HEK293 (cell line): ENCODE data around the gene SH3GL1.
A peak's percentile ranks its signal among the peaks of the same experiment; 100 is the strongest.

Source experiments
- AEBP2 ChIP-seq: fragments of 450-650 bp; formaldehyde crosslinking; IDR thresholded peaks from 2 replicates; pipeline ENCODE4 v1.5.1; 2016; ENCODE audit warnings: missing biosample characterization, missing genetic modification characterization, borderline replicate concordance
- KLF7 ChIP-seq: fragments of 450-650 bp; formaldehyde crosslinking; IDR thresholded peaks from 2 replicates; pipeline ENCODE4 v1.5.1; 2016; ENCODE audit warnings: missing biosample characterization, missing genetic modification characterization, borderline replicate concordance
- KLF8 ChIP-seq: fragments of 450-650 bp; formaldehyde crosslinking; IDR thresholded peaks from 2 replicates; pipeline ENCODE4 v1.5.1; 2016; ENCODE audit warnings: missing biosample characterization, missing genetic modification characterization
- MEIS1 ChIP-seq: sonication (generic); formaldehyde crosslinking; IDR thresholded peaks from 2 replicates; pipeline ENCODE4 v1.8.1; 2022; ENCODE audit warnings: missing genetic modification reagents, mild to moderate bottlenecking, borderline replicate concordance
- SETDB1 ChIP-seq: IDR thresholded peaks from one replicate; pipeline ENCODE4 v1.6.1; 2017; ENCODE audit warnings: mild to moderate bottlenecking, low read length, moderate library complexity, mixed read lengths; ENCODE audit not compliant: insufficient read length
- TCF7L2 ChIP-seq: IDR thresholded peaks from 2 replicates; pipeline ENCODE4 v1.6.1; 2011; ENCODE audit warnings: low read depth, mild to moderate bottlenecking, inconsistent platforms, low read length, moderate library complexity, borderline replicate concordance
- TRIM28 ChIP-seq: IDR thresholded peaks from 2 replicates; pipeline ENCODE4 v1.6.1; 2011; ENCODE audit warnings: low read length, control low read depth, borderline replicate concordance
- ZBTB11 ChIP-seq: fragments of 450-650 bp; formaldehyde crosslinking; conservative IDR thresholded peaks from 2 replicates; pipeline ENCODE4 v1.5.1; 2016; ENCODE audit warnings: low read depth, missing biosample characterization, missing genetic modification characterization
- ZBTB20 ChIP-seq: fragments of 450-650 bp; formaldehyde crosslinking; IDR thresholded peaks from 2 replicates; pipeline ENCODE4 v1.5.1; 2016; ENCODE audit warnings: missing biosample characterization, missing genetic modification characterization
- ZNF184 ChIP-seq: fragments of 450-650 bp; IDR thresholded peaks from 2 replicates; pipeline ENCODE4 v1.5.1; 2018; ENCODE audit warnings: missing biosample characterization, mild to moderate bottlenecking, missing genetic modification characterization
- ZNF2 ChIP-seq: fragments of 450-650 bp; formaldehyde crosslinking; IDR thresholded peaks from 2 replicates; pipeline ENCODE4 v1.5.1; 2016; ENCODE audit warnings: missing biosample characterization, missing genetic modification characterization
- ZNF221 ChIP-seq: fragments of 450-650 bp; formaldehyde crosslinking; IDR thresholded peaks from 2 replicates; pipeline ENCODE4 v1.5.1; 2017; ENCODE audit warnings: missing biosample characterization, missing genetic modification characterization, borderline replicate concordance
- ZNF24 ChIP-seq: fragments of 450-650 bp; formaldehyde crosslinking; IDR thresholded peaks from 2 replicates; pipeline ENCODE4 v1.5.1; 2016; ENCODE audit warnings: missing biosample characterization, missing genetic modification characterization
- ZNF266 ChIP-seq: fragments of 450-650 bp; formaldehyde crosslinking; IDR thresholded peaks from 2 replicates; pipeline ENCODE4 v1.5.1; 2016; ENCODE audit warnings: missing biosample characterization, missing genetic modification characterization, low read depth
- ZNF324 ChIP-seq: fragments of 450-650 bp; formaldehyde crosslinking; IDR thresholded peaks from 2 replicates; pipeline ENCODE4 v1.5.1; 2016; ENCODE audit warnings: missing biosample characterization, missing genetic modification characterization
- ZNF350 ChIP-seq: fragments of 450-650 bp; formaldehyde crosslinking; IDR thresholded peaks from 2 replicates; pipeline ENCODE4 v1.5.0; 2017; ENCODE audit warnings: missing biosample characterization, mild to moderate bottlenecking, missing genetic modification characterization
- ZNF501 ChIP-seq: fragments of 450-650 bp; formaldehyde crosslinking; IDR thresholded peaks from 2 replicates; pipeline ENCODE4 v1.5.1; 2016; ENCODE audit warnings: missing biosample characterization, missing genetic modification characterization
- ZNF610 ChIP-seq: fragments of 450-650 bp; formaldehyde crosslinking; IDR thresholded peaks from 2 replicates; pipeline ENCODE4 v1.5.1; 2016; ENCODE audit warnings: missing biosample characterization, missing genetic modification characterization, borderline replicate concordance
- ZNF624 ChIP-seq: fragments of 450-650 bp; formaldehyde crosslinking; IDR thresholded peaks from 2 replicates; pipeline ENCODE4 v1.5.1; 2017; ENCODE audit warnings: missing biosample characterization, missing genetic modification characterization
- ZNF707 ChIP-seq: fragments of 450-650 bp; formaldehyde crosslinking; IDR thresholded peaks from 2 replicates; pipeline ENCODE4 v1.5.1; 2016; ENCODE audit warnings: missing biosample characterization, missing genetic modification characterization
- ZSCAN16 ChIP-seq: fragments of 450-650 bp; formaldehyde crosslinking; IDR thresholded peaks from 2 replicates; pipeline ENCODE4 v1.5.1; 2016; ENCODE audit warnings: missing biosample characterization, missing genetic modification characterization
- TF ChIP-seq, protein P1 (sequence below): fragments of 450-650 bp; formaldehyde crosslinking; optimal IDR thresholded peaks from 2 replicates; pipeline ENCODE3; 2016; ENCODE audit warnings: missing biosample characterization, mild to moderate bottlenecking, missing genetic modification characterization
- TF ChIP-seq, protein P2 (sequence below): fragments of 450-650 bp; formaldehyde crosslinking; IDR thresholded peaks from 2 replicates; pipeline ENCODE4 v1.5.1; 2016; ENCODE audit warnings: missing biosample characterization, missing genetic modification characterization, low read depth
- TF ChIP-seq, protein P3 (sequence below): IDR thresholded peaks from 2 replicates; pipeline ENCODE4 v1.6.1; 2011; ENCODE audit warnings: mild to moderate bottlenecking, low read depth, low read length, borderline replicate concordance
- TF ChIP-seq, protein P4 (sequence below): fragments of 450-650 bp; formaldehyde crosslinking; IDR thresholded peaks from 2 replicates; pipeline ENCODE4 v1.5.1; 2017; ENCODE audit warnings: missing biosample characterization, missing genetic modification characterization

SH3GL1 gene

DNA sequence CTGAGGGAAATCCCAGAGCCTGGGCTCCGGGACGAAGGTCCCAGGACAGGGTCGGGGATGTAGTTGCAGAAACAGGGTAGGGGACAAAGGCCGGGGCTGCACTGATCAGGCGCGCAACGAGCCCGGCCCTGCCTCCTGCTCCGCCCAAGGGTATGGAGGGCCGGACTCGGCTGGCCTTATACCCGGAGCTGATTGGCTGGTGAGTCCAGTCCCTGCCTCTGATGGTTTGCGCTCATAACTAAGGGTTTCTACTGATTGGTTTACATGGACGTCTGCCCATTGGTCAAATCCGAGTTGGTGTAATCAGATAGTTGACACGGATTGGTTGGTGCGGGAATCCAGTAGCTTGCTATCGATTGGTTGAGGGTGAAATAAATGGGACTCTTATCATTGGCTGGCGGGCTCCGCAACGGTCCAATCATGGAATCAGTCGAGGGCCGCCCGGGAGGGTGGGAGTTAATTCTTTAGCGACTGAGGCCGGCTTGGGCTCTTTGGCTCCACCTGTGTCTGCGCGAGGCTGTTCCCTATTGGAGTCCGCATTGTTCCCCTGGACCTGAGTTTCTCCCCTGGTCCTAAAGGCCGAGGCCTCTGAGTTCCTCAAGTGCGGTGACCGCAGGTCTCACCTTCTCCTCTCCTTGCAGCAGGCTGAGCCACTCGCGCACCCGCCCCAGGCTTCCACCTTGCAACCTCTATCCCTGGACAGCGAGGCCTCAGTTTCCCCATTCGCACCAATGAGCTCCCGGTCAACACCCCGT, 57.6 kb downstream of the SH3GL1 start (continued):
- TF ChIP-seq AEBP2 (tag by site-specific recombination) (no peak), ZNF24 (no peak), ZBTB20 (tag by site-specific recombination) (peak; percentile 56; the same call in 1 of the 2 replicates), ZNF624 (no peak), ZNF707 (tag by site-specific recombination) (no peak), KLF7 (tag by site-specific recombination) (peak; percentile 69; the same call in 1 of the 2 replicates), SETDB1 (no peak), ZBTB11 (tag by site-specific recombination) (peak; percentile 66), ZNF324 (tag by site-specific recombination) (peak; percentile 95), ZNF221 (no peak), ZNF184 (no peak), TRIM28 (no peak), KLF8 (peak; percentile 83), ZNF501 (tag by site-specific recombination) (peak; percentile 77; the same call in 1 of the 2 replicates), ZNF350 (tag by site-specific recombination) (no peak), ZSCAN16 (tag by site-specific recombination) (no peak), TCF7L2 (peak; percentile 40; the same call in 1 of the 2 replicates), ZNF2 (peak; percentile 71; the same call in 1 of the 2 replicates), ZNF610 (tag by site-specific recombination) (peak; percentile 79), MEIS1 (CRISPR knock-in tag) (no peak), ZNF266 (tag by site-specific recombination) (no peak)
- TF ChIP-seq, protein P1, sequence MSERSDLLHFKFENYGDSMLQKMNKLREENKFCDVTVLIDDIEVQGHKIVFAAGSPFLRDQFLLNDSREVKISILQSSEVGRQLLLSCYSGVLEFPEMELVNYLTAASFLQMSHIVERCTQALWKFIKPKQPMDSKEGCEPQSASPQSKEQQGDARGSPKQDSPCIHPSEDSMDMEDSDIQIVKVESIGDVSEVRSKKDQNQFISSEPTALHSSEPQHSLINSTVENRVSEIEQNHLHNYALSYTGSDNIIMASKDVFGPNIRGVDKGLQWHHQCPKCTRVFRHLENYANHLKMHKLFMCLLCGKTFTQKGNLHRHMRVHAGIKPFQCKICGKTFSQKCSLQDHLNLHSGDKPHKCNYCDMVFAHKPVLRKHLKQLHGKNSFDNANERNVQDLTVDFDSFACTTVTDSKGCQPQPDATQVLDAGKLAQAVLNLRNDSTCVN (tag by site-specific recombination) = no peak
- TF ChIP-seq, protein P2, sequence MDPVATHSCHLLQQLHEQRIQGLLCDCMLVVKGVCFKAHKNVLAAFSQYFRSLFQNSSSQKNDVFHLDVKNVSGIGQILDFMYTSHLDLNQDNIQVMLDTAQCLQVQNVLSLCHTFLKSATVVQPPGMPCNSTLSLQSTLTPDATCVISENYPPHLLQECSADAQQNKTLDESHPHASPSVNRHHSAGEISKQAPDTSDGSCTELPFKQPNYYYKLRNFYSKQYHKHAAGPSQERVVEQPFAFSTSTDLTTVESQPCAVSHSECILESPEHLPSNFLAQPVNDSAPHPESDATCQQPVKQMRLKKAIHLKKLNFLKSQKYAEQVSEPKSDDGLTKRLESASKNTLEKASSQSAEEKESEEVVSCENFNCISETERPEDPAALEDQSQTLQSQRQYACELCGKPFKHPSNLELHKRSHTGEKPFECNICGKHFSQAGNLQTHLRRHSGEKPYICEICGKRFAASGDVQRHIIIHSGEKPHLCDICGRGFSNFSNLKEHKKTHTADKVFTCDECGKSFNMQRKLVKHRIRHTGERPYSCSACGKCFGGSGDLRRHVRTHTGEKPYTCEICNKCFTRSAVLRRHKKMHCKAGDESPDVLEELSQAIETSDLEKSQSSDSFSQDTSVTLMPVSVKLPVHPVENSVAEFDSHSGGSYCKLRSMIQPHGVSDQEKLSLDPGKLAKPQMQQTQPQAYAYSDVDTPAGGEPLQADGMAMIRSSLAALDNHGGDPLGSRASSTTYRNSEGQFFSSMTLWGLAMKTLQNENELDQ (tag by site-specific recombination) = no peak
- TF ChIP-seq, protein P3, sequence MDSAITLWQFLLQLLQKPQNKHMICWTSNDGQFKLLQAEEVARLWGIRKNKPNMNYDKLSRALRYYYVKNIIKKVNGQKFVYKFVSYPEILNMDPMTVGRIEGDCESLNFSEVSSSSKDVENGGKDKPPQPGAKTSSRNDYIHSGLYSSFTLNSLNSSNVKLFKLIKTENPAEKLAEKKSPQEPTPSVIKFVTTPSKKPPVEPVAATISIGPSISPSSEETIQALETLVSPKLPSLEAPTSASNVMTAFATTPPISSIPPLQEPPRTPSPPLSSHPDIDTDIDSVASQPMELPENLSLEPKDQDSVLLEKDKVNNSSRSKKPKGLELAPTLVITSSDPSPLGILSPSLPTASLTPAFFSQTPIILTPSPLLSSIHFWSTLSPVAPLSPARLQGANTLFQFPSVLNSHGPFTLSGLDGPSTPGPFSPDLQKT = no peak
- TF ChIP-seq, protein P4, sequence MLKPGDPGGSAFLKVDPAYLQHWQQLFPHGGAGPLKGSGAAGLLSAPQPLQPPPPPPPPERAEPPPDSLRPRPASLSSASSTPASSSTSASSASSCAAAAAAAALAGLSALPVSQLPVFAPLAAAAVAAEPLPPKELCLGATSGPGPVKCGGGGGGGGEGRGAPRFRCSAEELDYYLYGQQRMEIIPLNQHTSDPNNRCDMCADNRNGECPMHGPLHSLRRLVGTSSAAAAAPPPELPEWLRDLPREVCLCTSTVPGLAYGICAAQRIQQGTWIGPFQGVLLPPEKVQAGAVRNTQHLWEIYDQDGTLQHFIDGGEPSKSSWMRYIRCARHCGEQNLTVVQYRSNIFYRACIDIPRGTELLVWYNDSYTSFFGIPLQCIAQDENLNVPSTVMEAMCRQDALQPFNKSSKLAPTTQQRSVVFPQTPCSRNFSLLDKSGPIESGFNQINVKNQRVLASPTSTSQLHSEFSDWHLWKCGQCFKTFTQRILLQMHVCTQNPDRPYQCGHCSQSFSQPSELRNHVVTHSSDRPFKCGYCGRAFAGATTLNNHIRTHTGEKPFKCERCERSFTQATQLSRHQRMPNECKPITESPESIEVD (tag by site-specific recombination) = no peak
